ENCODE results near the gene R3HDML.
"Not testable (repeated sequence)": the region's sequence is repeated elsewhere in the genome, so short reads cannot be mapped to it uniquely, and the experiment has no call there.

Gene R3HDML

GRCh38 chr20:44310664-44311639 is 25.9 kb upstream of the R3HDML start, which contains the start of gene FITM2:
Gene FITM2, minus strand, starts transcription at chr20:44311202. Its CDS starts 54 bp downstream, at chr20:44311148.
- TF ChIP-seq CTCF (IDR thresholded peaks at IDR 0.05; ENCODE audit: low read depth, low read length), result peak; percentile 79
- H3K4me3 ChIP-seq (replicated peaks in 1 of 2; ENCODE audit: low read depth in 2 of 2, low read length in 2 of 2), result peak within 1 kb of the TSS; percentile 99
- DNase-seq (ENCODE audit: low read depth in 2 of 2), result peak; percentile 98

GRCh38 chr20:44314870-44315269 is 22.0 kb upstream of the R3HDML start:
- H3K4me3 ChIP-seq (replicated peaks in 1 of 2; ENCODE audit: low read depth in 2 of 2, low read length in 2 of 2), result no peak overlapping the region
- no peak for DNase-seq (ENCODE audit: low read depth in 2 of 2)
- no peak for TF ChIP-seq CTCF (IDR thresholded peaks at IDR 0.05; ENCODE audit: low read depth, low read length)

DNA sequence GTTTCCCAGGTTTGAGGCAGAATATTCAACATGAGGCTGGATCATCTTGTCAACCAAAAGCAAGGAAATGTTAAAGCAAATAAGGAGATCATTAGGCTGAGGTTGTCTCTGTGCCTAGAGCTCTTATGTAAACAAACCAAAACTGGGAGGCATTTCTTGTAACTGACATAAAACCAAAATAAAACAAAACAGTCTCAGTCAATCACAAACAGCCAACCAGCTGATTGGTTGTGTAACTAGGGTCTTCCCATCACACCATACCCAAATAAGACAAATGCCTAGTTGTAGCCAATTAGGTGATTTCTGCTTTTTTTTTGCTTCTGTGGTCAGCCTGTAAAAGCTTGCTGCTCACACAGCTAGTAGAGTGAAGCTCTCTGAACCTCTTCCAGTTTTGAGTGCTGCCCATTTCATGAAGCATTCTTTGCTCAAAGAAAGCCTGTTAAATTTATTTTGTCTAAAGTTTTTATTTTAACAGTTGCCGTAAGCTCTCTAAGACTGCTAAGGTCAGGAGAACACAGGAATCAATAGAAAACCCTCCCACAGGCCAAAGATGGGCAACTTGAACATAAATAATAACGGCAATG is 16.9 kb upstream of the R3HDML start:
- no peak overlapping the region for H3K4me3 ChIP-seq (replicated peaks in 1 of 2; ENCODE audit: low read depth in 2 of 2, low read length in 2 of 2)
- DNase-seq (ENCODE audit: low read depth in 2 of 2), result no peak
- TF ChIP-seq CTCF (IDR thresholded peaks at IDR 0.05; ENCODE audit: low read depth, low read length), result no peak

GRCh38 chr20:44324343-44324742 is 12.5 kb upstream of the R3HDML start:
- no peak for TF ChIP-seq CTCF (IDR thresholded peaks at IDR 0.05; ENCODE audit: low read depth, low read length)
- DNase-seq (ENCODE audit: low read depth in 2 of 2), result no peak

GRCh38 chr20:44326391-44327159 is 10.3 kb upstream of the R3HDML start:
- no peak for DNase-seq (ENCODE audit: low read depth in 2 of 2)
- no peak for TF ChIP-seq CTCF (IDR thresholded peaks at IDR 0.05; ENCODE audit: low read depth, low read length)
- H3K4me3 ChIP-seq (replicated peaks in 1 of 2; ENCODE audit: low read depth in 2 of 2, low read length in 2 of 2), result no peak overlapping the region

More at GRCh38 chr20:44324343-44324742, 12.5 kb upstream of the R3HDML start:
- H3K4me3 ChIP-seq (replicated peaks in 1 of 2; ENCODE audit: low read depth in 2 of 2, low read length in 2 of 2), result no peak overlapping the region

DNA sequence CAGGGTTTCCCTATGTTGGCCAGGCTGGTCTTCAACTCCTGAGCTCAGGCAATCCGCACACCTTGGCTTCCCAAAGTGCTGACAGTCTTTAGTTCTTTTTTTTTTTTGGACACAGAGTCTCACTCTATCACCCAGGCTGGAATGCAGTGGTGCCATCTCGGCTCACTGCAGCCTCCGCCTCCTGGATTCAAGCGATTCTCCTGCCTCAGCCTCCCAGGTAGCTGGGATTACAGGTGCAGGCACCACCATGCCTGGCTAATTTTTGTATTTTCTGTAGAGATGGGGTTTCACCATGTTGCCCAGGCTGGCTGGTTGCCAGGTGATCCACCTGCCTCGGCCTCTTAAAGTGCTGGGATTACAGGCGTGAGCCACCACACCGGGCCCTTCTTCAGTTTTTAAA is 9.1 kb upstream of the R3HDML start:
- not testable (repeated sequence) for H3K4me3 ChIP-seq (replicated peaks in 1 of 2; ENCODE audit: low read depth in 2 of 2, low read length in 2 of 2); DNase-seq (ENCODE audit: low read depth in 2 of 2)

Measured in cardiac fibroblast (primary cell).